HepG2 (cell line): ENCODE results near the gene MSI2. TPM values are rescaled to one million over a fixed set of nuclear protein-coding genes. Genes with fewer than 3 reads are reported as not detected.
A peak's percentile ranks its signal among the peaks of the same experiment; 100 is the strongest.

ENCODE experiments used
- ATAC-seq: fragments of 200-7000 bp; cut with Tn5 transposase; 3 replicates; pipeline ENCODE4 v1.9.1; 2020; ENCODE audit warnings: mild to moderate bottlenecking, moderate library complexity
- BruUV-seq: library from RNA; stranded (reverse); fragments of 400-500 nt; replicated peaks from 2 replicates; lab custom pipeline; 2021; lab: Mats Ljungman, UMichigan
- CTCF ChIA-PET: fragments of 300-600 bp; formaldehyde crosslinking; extraction: SDS; loops from one replicate; lab custom pipeline; 2021; ENCODE audit warnings: low total read pairs, inconsistent platforms, low intra/inter-chr PET ratio; lab: Yijun Ruan, JAX
- POLR2A ChIA-PET: fragments of 350-600 bp; sonication (Branson Sonifier 250); formaldehyde crosslinking; loops from one replicate; lab custom pipeline; 2020; ENCODE audit warnings: antibody characterized with exemption, inconsistent platforms; lab: Yijun Ruan, JAX
- DNase-seq: peaks from one replicate; pipeline ENCODE4 v3.0.0-alpha.2; 2015; ENCODE audit warnings: low spot score
- FAIRE-seq: peaks from 3 replicates; lab custom pipeline; 2011; peaks lifted over from hg19 to GRCh38; lab: Jason Lieb, UNC
- H2AFZ ChIP-seq: one replicate; pipeline ENCODE4 v1.6.1; 2011; ENCODE audit warnings: low read length, inconsistent platforms
- H3K27ac ChIP-seq: fragments of 300-600 bp; 3 replicates; pipeline ENCODE4 v1.8.0; 2011; ENCODE audit warnings: mixed run types, mild to moderate bottlenecking, mixed read lengths, low read length, inconsistent platforms; ENCODE audit not compliant: insufficient read depth; ENCODE audit errors: extremely low read length
- H3K27me3 ChIP-seq, 2 experiments: fragments of 200-600 bp in 1 of 2; 2 replicates in 1 of 2; 3 replicates in 1 of 2; pipeline versions ENCODE4 v1.6.0 to v1.8.0; 2011; ENCODE audit warnings: low read length in 2 of 2, mild to moderate bottlenecking in 2 of 2, moderate library complexity in 2 of 2, inconsistent platforms in 1 of 2; ENCODE audit not compliant: insufficient read depth in 2 of 2, control insufficient read depth in 1 of 2
- H3K36me3 ChIP-seq, 2 experiments: fragments of 200-600 bp in 1 of 2; replicated peaks in 1 of 2; 2 replicates in 1 of 2; 3 replicates in 1 of 2; pipeline versions ENCODE4 v1.5.1 to v1.8.0; 2011; ENCODE audit warnings: low read length in 2 of 2, inconsistent platforms in 1 of 2; ENCODE audit not compliant: insufficient read depth in 2 of 2, control insufficient read depth in 1 of 2
- H3K4me1 ChIP-seq: 2 replicates; pipeline ENCODE4 v1.5.1; 2012; ENCODE audit warnings: low read length, inconsistent platforms; ENCODE audit not compliant: insufficient read depth
- H3K4me2 ChIP-seq: 2 replicates; pipeline ENCODE4 v1.6.0; 2011; ENCODE audit warnings: low read depth, low read length, inconsistent platforms
- H3K4me3 ChIP-seq, 3 experiments: fragments of 200-600 bp in 1 of 3; sonication (generic), shearing (Covaris generic) in 1 of 3; replicated peaks in 1 of 3; 2 replicates each; pipeline ENCODE4 v1.5.1; 2011 to 2016; ENCODE audit warnings: low read length in 3 of 3, inconsistent platforms in 2 of 3, low read depth in 2 of 3, mild to moderate bottlenecking in 2 of 3, control low read depth in 1 of 3, mixed read lengths in 1 of 3; ENCODE audit not compliant: insufficient read depth in 1 of 3
- H3K79me2 ChIP-seq: one replicate; pipeline ENCODE4 v1.6.1; 2011; ENCODE audit warnings: low read length, inconsistent platforms; ENCODE audit not compliant: insufficient read depth
- H3K9ac ChIP-seq: 2 replicates; pipeline ENCODE4 v1.6.0; 2011; ENCODE audit warnings: mild to moderate bottlenecking, low read depth, low read length, inconsistent platforms; ENCODE audit not compliant: insufficient read depth
- H3K9me3 ChIP-seq: 2 replicates; pipeline ENCODE4 v1.5.1; 2012; ENCODE audit warnings: mild to moderate bottlenecking, low read length
- H4K20me1 ChIP-seq: 2 replicates; pipeline ENCODE4 v1.6.0; 2011; ENCODE audit warnings: inconsistent platforms, mild to moderate bottlenecking, low read length, moderate library complexity; ENCODE audit not compliant: insufficient read depth
- ATM ChIP-seq: fragments of 450-650 bp; IDR thresholded peaks from 2 replicates; pipeline ENCODE4 v1.7.1; 2017; ENCODE audit warnings: mild to moderate bottlenecking, borderline replicate concordance
- GTF2F1 ChIP-seq: fragments of 150-350 bp; IDR thresholded peaks from 2 replicates; pipeline ENCODE4 v1.6.1; 2014; ENCODE audit warnings: low read length
- MBD4 ChIP-seq: IDR thresholded peaks from 2 replicates; pipeline ENCODE4 v1.6.1; 2012; ENCODE audit warnings: low read length, inconsistent platforms, borderline replicate concordance
- RBM22 ChIP-seq: fragments of 200-400 bp; formaldehyde crosslinking; optimal IDR thresholded peaks from 2 replicates; pipeline ENCODE3; 2017; ENCODE audit warnings: mild to moderate bottlenecking, low read length, moderate library complexity
- WGBS: methylation state at CpG from one replicate; pipeline ENCODE4 v1.1.6; 2017; ENCODE audit warnings: low lambda C conversion rate; 5-methylcytosine and 5-hydroxymethylcytosine counted together
- in situ Hi-C: cut with HindIII; loops from 2 replicates; pipeline ENCODE4 v1.10.0; 2017; ENCODE audit warnings: low pct_unique_long_range_greater_than_20kb; ENCODE audit not compliant: extremely low pct_ligation_motif_present
- intact Hi-C: fragments of 100-400 bp; cut with micrococcal nuclease; formaldehyde crosslinking; loops from one replicate; pipeline ENCODE4 v1.10.0; 2022; ENCODE audit not compliant: unreplicated experiment
- polyA plus RNA-seq, 8 experiments: library from polyadenylated mRNA; depleted of rRNA in 3 of 8; stranded (reverse) in 7 of 8; unstranded in 1 of 8; fragments of >200 nt; fragmentation: Illumina TruSeq in 4 of 8; extraction: Trizol in 4 of 8; gene quantifications; 2 replicates each; pipeline versions ENCODE4 v1.2.1 to v1.2.3, GENCODE V29; 2011 to 2016; ENCODE audit warnings: low read depth in 4 of 8, missing spikeins in 1 of 8, mixed read lengths in 1 of 8; ENCODE audit not compliant: insufficient read depth in 1 of 8
- total RNA-seq, 5 experiments: library from RNA; depleted of rRNA; stranded (reverse); fragments of >200 nt; fragmentation: Illumina TruSeq; extraction: Trizol; gene quantifications; 2 replicates each; pipeline ENCODE4 v1.2.3, GENCODE V29; 2016; ENCODE audit warnings: low read depth in 1 of 5

Gene MSI2
- total and polyA plus RNA-seq, 2 of the 13 experiments (the other 11 are each of a cell fraction or from before 2014, with no cell fraction given): 77.5 to 78.4 TPM

- DNase-seq: no peak
- H3K27ac ChIP-seq: no peak overlapping the region
- ChIA-PET POLR2A (no interaction called here), CTCF (no interaction called here)
- 95% methylated on average over 5 of the region's 5 CpGs for WGBS
- intact Hi-C loops: no loop called here
- no peak overlapping the region for H3K4me2 ChIP-seq
- no peak for FAIRE-seq
- H2AFZ ChIP-seq: no peak overlapping the region
- no peak overlapping the region for H3K9ac ChIP-seq
- peaks cover 35% of the 10 kb centered on the region for H3K79me2 ChIP-seq
- TF ChIP-seq MBD4 (no peak), ATM (no peak), RBM22 (peak; percentile 53)
- TF ChIP-seq, all 625 proteins: peak for 1
- in situ Hi-C loops: no loop called here
- no peaks in the 10 kb centered on the region for H3K27me3 ChIP-seq
- H3K9me3 ChIP-seq: no peaks in the 10 kb centered on the region
- no peak overlapping the region for H3K4me3 ChIP-seq
- H3K4me1 ChIP-seq: peaks cover 12% of the 10 kb centered on the region; the same call in 1 of the 2 replicates
- H4K20me1 ChIP-seq: peaks cover 7% of the 10 kb centered on the region; the same call in 1 of the 2 replicates
- peaks cover 27 to 61% of the 10 kb centered on the region in 2 experiments for H3K36me3 ChIP-seq
- ATAC-seq: no peak
- no TSS peak for BruUV-seq
Measured at GRCh38 chr17:57308543-57309186, 52.3 kb downstream of the MSI2 start.

GRCh38 chr17:57309479-57309878 lies 53.2 kb downstream of the MSI2 start:
- Histone ChIP-seq H3K4me2 (no peak overlapping the region), H3K4me3 (no peak overlapping the region), H3K27ac (no peak overlapping the region), H3K9ac (no peak overlapping the region), H3K4me1 (peaks cover 14% of the 10 kb centered on the region; the same call in 1 of the 2 replicates), H2AFZ (no peak overlapping the region), H3K9me3 (no peaks in the 10 kb centered on the region), H3K27me3 (no peaks in the 10 kb centered on the region), H3K79me2 (peaks cover 39% of the 10 kb centered on the region), H3K36me3 (peaks cover 27 to 63% of the 10 kb centered on the region in 2 experiments), H4K20me1 (peaks cover 7% of the 10 kb centered on the region; the same call in 1 of the 2 replicates)
- TF ChIP-seq GTF2F1 (no peak), RBM22 (peak; percentile 16)
- ChIA-PET POLR2A (no interaction called here), CTCF (no interaction called here)
- no peak for DNase-seq
- FAIRE-seq: no peak
- in situ Hi-C loops: no loop called here
- BruUV-seq: no TSS peak
- intact Hi-C loops: no loop called here
- 98% methylated on average over 7 of the region's 7 CpGs for WGBS
- ATAC-seq: no peak
